HEK293 (cell line): Measurements from ENCODE around the gene PNLIP.

ENCODE experiments used
- GLIS1 ChIP-seq: fragments of 450-650 bp; formaldehyde crosslinking; IDR thresholded peaks from 2 replicates; pipeline ENCODE4 v1.5.1; 2016; ENCODE audit warnings: missing biosample characterization, missing genetic modification characterization
- OVOL3 ChIP-seq: fragments of 450-650 bp; formaldehyde crosslinking; IDR thresholded peaks from 2 replicates; pipeline ENCODE4 v1.5.1; 2016; ENCODE audit warnings: missing biosample characterization, missing genetic modification characterization
- ZBTB7A ChIP-seq: fragments of 450-650 bp; formaldehyde crosslinking; IDR thresholded peaks from 2 replicates; pipeline ENCODE4 v1.5.1; 2016; ENCODE audit warnings: low read depth, missing biosample characterization, missing genetic modification characterization
- ZBTB8A ChIP-seq: fragments of 450-650 bp; formaldehyde crosslinking; IDR thresholded peaks from 2 replicates; pipeline ENCODE4 v1.5.1; 2016; ENCODE audit warnings: missing biosample characterization, missing genetic modification characterization
- ZNF10 ChIP-seq: fragments of 450-650 bp; formaldehyde crosslinking; IDR thresholded peaks from 2 replicates; pipeline ENCODE4 v1.5.1; 2017; ENCODE audit warnings: missing biosample characterization, missing genetic modification characterization
- ZNF138 ChIP-seq: fragments of 450-650 bp; formaldehyde crosslinking; IDR thresholded peaks from 2 replicates; pipeline ENCODE4 v1.5.1; 2016; ENCODE audit warnings: missing biosample characterization, missing genetic modification characterization, borderline replicate concordance
- ZNF48 ChIP-seq: fragments of 450-650 bp; formaldehyde crosslinking; IDR thresholded peaks from 2 replicates; pipeline ENCODE4 v1.5.1; 2016; ENCODE audit warnings: missing biosample characterization, missing genetic modification characterization
- ZNF529 ChIP-seq: fragments of 450-650 bp; formaldehyde crosslinking; IDR thresholded peaks from 2 replicates; pipeline ENCODE4 v1.5.1; 2017; ENCODE audit warnings: missing genetic modification characterization, missing biosample characterization; ENCODE audit not compliant: insufficient replicate concordance
- ZNF549 ChIP-seq: fragments of 450-650 bp; IDR thresholded peaks from 2 replicates; pipeline ENCODE4 v1.5.1; 2018; ENCODE audit warnings: missing biosample characterization, missing genetic modification characterization, mild to moderate bottlenecking, inconsistent platforms, moderate library complexity
- ZNF558 ChIP-seq: fragments of 450-650 bp; formaldehyde crosslinking; IDR thresholded peaks from 2 replicates; pipeline ENCODE4 v1.5.1; 2016; ENCODE audit warnings: missing biosample characterization, missing genetic modification characterization
- ZNF561 ChIP-seq: fragments of 450-650 bp; IDR thresholded peaks from 2 replicates; pipeline ENCODE4 v1.5.1; 2018; ENCODE audit warnings: missing biosample characterization, missing genetic modification characterization, borderline replicate concordance

DNA sequence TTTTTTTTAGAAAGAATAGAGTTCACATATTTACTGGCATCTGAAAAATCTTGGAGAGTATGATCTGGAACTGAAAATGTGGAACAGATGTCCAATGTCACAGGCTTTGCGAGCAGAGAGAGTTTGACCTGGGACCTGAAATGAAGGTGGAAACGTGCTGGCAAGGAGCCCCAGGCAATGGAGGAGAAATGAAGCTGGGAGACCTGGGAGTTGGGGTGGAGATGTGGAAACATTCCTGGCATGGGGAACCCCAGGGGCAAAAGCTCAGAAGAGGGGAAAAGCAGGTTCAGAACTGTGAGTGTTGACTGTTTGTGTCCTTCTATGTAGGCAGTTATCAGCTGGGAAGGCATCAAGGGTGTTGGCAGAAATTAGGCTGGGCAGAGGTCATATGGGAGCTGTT, 67.7 kb downstream of the PNLIP start:
- TF ChIP-seq ZNF558 (tag by site-specific recombination), result no peak
- TF ChIP-seq GLIS1, result no peak
- TF ChIP-seq ZNF138 (tag by site-specific recombination), result no peak
- no peak for TF ChIP-seq OVOL3 (tag by site-specific recombination)
- TF ChIP-seq ZBTB7A (tag by site-specific recombination), result no peak
- no peak for TF ChIP-seq ZNF48 (tag by site-specific recombination)
- TF ChIP-seq ZNF529 (tag by site-specific recombination), result no peak
- no peak for TF ChIP-seq ZBTB8A
- no peak for TF ChIP-seq ZNF10
- TF ChIP-seq ZNF561 (tag by site-specific recombination), result no peak
- TF ChIP-seq ZNF549, result no peak
